Body of pancreas (tissue), 4 donors: Measurements from ENCODE around the gene ANXA5. TPM values are rescaled to one million over a fixed set of nuclear protein-coding genes. Genes with fewer than 3 reads are reported as not detected.
"Not testable (repeated sequence)": the region's sequence is repeated elsewhere in the genome, so short reads cannot be mapped to it uniquely, and the experiment has no call there.

Experiments
- ATAC-seq: fragments of 150-250 bp; one replicate; pipeline ENCODE4 v1.9.1; 2016
- DNase-seq, 4 donors: peaks; one replicate each; pipeline ENCODE4 v3.0.0-alpha.2; 2019
- H3K27ac ChIP-seq, 4 donors: fragments of 200-600 bp; sonication (generic); 1 replicate in 3 of 4; 2 replicates in 1 of 4; pipeline versions ENCODE4 v1.5.1 to v1.6.1; 2016 to 2019; ENCODE audit warnings: mild to moderate bottlenecking in 1 of 4, mixed read lengths in 1 of 4, moderate library complexity in 1 of 4
- H3K27me3 ChIP-seq, 2 donors: fragments of 200-600 bp; sonication (generic); one replicate each; pipeline ENCODE4 v1.6.0; 2016; ENCODE audit warnings: mild to moderate bottlenecking in 1 of 2
- H3K36me3 ChIP-seq, 2 donors: fragments of 200-600 bp; sonication (generic); replicated peaks in 1 of 2; 2 replicates each; pipeline ENCODE4 v1.5.1; 2016; ENCODE audit warnings: low read depth in 2 of 2; ENCODE audit not compliant: insufficient read depth in 1 of 2
- H3K4me1 ChIP-seq: fragments of 200-600 bp; sonication (generic); one replicate; pipeline ENCODE4 v1.6.0; 2016
- H3K4me3 ChIP-seq, 2 donors: fragments of 200-600 bp; sonication (generic); 1 replicate in 1 of 2; 2 replicates in 1 of 2; pipeline ENCODE4 v1.5.1; 2016 to 2019
- H3K9me3 ChIP-seq, 3 donors: fragments of 200-600 bp; sonication (generic); 1 replicate in 2 of 3; 2 replicates in 1 of 3; pipeline ENCODE4 v1.5.1; 2016
- POLR2A ChIP-seq, 3 donors: fragments of 450-650 bp; IDR thresholded peaks; one replicate each; pipeline ENCODE4 v1.6.1; 2016; ENCODE audit warnings: antibody characterized with exemption in 3 of 3, mild to moderate bottlenecking in 2 of 3
- WGBS, 2 donors: methylation state at CpG; one replicate each; pipeline ENCODE4 v1.1.5; 2017; 5-methylcytosine and 5-hydroxymethylcytosine counted together
- intact Hi-C: fragments of 100-400 bp; cut with DNase I; formaldehyde crosslinking; loops from one replicate; pipeline ENCODE4 v1.15.1; 2023
- total RNA-seq, 2 donors: library from RNA; depleted of rRNA; stranded (reverse); fragments of >200 nt; gene quantifications; one replicate each; pipeline ENCODE4 v1.1.0, GENCODE V29; 2016
- TF ChIP-seq, protein P1 (sequence below), 7 experiments: fragments of 450-650 bp in 4 of 7; fragments of 200-600 bp in 3 of 7; sonication (generic) in 3 of 7; IDR thresholded peaks; one replicate each; pipeline ENCODE4 v1.5.1; 2016 to 2019; ENCODE audit warnings: antibody characterized with exemption in 7 of 7

The ANXA5 gene
- total RNA-seq, 2 donors from 2014 or later = 126 to 180 TPM

DNA sequence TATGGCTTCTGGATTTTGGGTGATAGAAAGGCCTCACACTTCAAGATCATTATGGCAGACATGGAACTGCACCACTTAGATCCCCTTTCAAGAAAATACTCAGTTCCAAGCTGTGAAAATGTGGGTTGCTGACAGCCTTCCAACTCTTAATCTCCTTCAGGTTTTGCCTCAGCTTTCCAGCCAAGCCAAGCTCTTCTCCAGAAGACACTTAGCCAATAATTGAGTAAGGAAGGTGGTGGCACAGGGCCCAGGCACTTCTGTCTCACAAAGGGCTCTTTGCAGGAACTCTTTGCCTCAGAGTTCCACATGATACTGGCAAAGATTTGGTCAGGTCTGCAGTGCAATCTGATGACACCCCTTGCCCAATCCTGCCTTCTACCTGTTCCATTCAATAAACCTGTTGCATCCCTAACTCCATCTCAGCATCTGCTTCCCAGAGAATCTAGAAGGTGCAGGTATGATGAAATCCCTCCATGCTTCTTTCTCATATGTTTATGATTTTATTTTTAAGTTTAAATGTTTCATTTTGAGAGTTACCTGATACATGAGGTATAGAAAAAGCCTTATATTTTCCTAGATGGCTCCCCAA is 30.6 kb downstream of the ANXA5 start:
- Histone ChIP-seq H3K9me3 (no peaks in the 10 kb centered on the region), H3K4me3 (no peak overlapping the region), H3K36me3 (peaks cover 0 to 24% of the 10 kb centered on the region in 2 donors), H3K4me1 (no peaks in the 10 kb centered on the region), H3K27ac (no peak overlapping the region), H3K27me3 (no peaks in the 10 kb centered on the region)
- DNase-seq = peak in 1 of 4 donors; percentile 29
- intact Hi-C loops = no loop called here
- no peak for TF ChIP-seq POLR2A (IDR thresholded peaks at IDR 0.05)
- TF ChIP-seq, protein P1, sequence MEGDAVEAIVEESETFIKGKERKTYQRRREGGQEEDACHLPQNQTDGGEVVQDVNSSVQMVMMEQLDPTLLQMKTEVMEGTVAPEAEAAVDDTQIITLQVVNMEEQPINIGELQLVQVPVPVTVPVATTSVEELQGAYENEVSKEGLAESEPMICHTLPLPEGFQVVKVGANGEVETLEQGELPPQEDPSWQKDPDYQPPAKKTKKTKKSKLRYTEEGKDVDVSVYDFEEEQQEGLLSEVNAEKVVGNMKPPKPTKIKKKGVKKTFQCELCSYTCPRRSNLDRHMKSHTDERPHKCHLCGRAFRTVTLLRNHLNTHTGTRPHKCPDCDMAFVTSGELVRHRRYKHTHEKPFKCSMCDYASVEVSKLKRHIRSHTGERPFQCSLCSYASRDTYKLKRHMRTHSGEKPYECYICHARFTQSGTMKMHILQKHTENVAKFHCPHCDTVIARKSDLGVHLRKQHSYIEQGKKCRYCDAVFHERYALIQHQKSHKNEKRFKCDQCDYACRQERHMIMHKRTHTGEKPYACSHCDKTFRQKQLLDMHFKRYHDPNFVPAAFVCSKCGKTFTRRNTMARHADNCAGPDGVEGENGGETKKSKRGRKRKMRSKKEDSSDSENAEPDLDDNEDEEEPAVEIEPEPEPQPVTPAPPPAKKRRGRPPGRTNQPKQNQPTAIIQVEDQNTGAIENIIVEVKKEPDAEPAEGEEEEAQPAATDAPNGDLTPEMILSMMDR (IDR thresholded peaks at IDR 0.05) = no peak
- no peak for ATAC-seq

DNA sequence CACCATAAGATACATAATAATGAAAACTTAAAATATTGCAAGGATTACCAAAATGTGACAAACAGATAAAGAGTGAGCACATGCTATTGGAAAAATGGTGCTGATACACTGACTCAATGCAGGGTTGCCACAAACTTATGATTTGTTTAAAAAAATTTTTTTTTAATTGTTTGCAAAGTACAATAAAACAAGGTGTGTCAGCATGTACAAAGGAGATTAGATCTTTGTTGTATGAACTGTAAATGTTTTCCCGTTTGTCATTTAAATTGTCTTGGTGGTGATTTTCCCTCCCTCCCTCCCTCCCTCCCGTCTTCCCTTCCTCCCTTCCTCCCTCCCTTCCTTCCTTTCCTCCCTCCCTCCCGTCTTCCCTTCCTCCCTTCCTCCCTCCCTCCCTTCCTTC is 31.4 kb downstream of the ANXA5 start:
- Histone ChIP-seq H3K4me1 (no peaks in the 10 kb centered on the region), H3K36me3 (peaks cover 0 to 21% of the 10 kb centered on the region in 2 donors), H3K9me3 (no peaks in the 10 kb centered on the region), H3K4me3 (no peak overlapping the region), H3K27ac (no peak overlapping the region), H3K27me3 (no peaks in the 10 kb centered on the region)
- no peak for ATAC-seq
- 47 to 60% methylated on average over 3 of the region's 3 CpGs for WGBS, 2 donors
- TF ChIP-seq, protein P1 (IDR thresholded peaks at IDR 0.05) = no peak
- no peak for TF ChIP-seq POLR2A (IDR thresholded peaks at IDR 0.05)
- intact Hi-C loops = no loop called here
- no peak for DNase-seq

DNA sequence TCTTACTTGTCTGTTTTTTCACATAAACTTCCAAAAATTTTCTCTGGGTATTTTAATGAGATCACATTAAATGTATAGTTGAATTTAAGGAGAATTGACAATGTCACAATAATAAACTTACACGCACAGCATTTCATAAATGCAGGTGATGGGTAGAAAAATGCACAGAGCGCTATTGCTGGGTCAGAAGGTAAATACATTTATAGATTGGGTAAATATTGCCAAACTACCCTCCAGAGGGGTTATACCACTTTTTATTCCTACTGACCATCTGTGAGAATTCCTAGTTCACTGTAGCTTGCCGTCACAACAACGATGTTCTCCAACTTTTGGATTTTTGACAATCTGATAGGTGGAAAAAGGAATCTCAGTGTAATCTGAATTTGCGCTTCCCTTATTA is 34.6 kb downstream of the ANXA5 start:
- Histone ChIP-seq H3K9me3 (no peaks in the 10 kb centered on the region), H3K4me3 (no peak overlapping the region), H3K27ac (no peak overlapping the region), H3K36me3 (peaks cover 0 to 2% of the 10 kb centered on the region in 2 donors), H3K27me3 (no peaks in the 10 kb centered on the region), H3K4me1 (no peaks in the 10 kb centered on the region)
- 82 to 84% methylated on average over 5 of the region's 5 CpGs for WGBS, 2 donors
- TF ChIP-seq POLR2A (IDR thresholded peaks at IDR 0.05) = no peak
- TF ChIP-seq, protein P1 (IDR thresholded peaks at IDR 0.05) = no peak
- DNase-seq (no peak), ATAC-seq (no peak)
- intact Hi-C loops = no loop called here

DNA sequence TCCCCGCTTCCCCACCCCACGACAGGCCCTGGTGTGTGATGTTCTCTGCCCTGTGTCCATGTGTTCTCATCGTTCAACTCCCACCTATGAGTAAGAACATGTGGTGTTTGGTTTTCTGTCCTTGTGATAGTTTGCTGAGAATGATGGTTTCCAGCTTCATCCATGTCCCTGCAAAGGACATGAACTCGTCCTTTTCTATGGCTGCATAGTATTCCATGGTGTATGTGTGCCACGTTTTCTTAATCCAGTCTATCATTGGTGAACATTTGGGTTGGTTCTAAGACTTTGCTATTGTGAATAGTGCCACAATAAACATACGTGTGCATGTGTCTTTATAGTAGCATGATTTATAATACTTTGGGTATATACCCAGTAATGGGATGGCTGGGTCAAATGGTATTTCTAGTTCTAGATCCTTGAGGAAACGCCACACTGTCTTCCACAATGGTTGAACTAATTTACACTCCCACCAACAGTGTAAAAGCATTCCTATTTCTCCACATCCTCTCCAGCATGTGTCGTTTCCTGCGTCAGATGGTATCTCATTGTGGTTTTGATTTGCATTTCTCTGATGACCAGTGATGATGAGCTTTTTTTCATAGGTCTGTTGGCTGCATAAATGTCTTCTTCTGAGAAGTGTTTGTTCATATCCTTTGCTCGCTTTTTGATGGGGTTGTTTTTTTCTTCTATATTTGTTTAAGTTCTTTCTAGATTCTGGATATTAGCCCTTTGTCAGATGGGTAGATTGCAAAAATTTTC is 36.4 kb downstream of the ANXA5 start:
- WGBS, 2 donors = 92% methylated on average over 10 of the region's 10 CpGs

DNA sequence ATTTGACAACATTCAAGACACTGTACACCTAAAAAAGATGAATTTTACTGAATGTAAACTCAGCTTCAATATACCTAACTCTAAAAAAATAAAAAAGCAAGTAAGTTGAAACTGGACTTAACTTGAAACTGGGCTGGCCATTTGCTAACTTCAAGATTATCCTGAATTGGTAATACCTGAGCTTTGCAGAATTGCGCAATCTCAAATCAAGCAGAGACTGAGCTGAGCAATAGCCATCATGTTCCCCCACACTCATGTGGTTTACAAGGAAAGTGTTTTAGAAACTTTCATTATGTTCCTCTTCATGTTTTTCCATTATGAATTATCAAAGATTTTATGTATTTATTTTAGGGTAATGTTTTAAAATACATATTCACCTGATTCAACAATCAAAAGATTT is 38.7 kb downstream of the ANXA5 start:
- no peak for TF ChIP-seq POLR2A (IDR thresholded peaks at IDR 0.05)
- TF ChIP-seq, protein P1 (IDR thresholded peaks at IDR 0.05) = no peak
- DNase-seq = no peak
- Histone ChIP-seq H3K27ac (no peak overlapping the region), H3K9me3 (no peaks in the 10 kb centered on the region), H3K4me3 (no peak overlapping the region), H3K27me3 (no peaks in the 10 kb centered on the region), H3K36me3 (no peaks in the 10 kb centered on the region), H3K4me1 (no peaks in the 10 kb centered on the region)
- intact Hi-C loops = no loop called here
- 96 to 100% methylated on average over 1 of the region's 1 CpG for WGBS, 2 donors
- ATAC-seq = no peak

More for the DNA sequence above, 36.4 kb downstream of the ANXA5 start:
- intact Hi-C loops, H3K27ac ChIP-seq, H3K4me1 ChIP-seq, H3K27me3 ChIP-seq, H3K36me3 ChIP-seq, DNase-seq, H3K4me3 ChIP-seq, ATAC-seq, H3K9me3 ChIP-seq: not testable (repeated sequence)
